Neural progenitor cell (in vitro differentiated cells): ENCODE measurements around the gene TCOF1. TPM values are rescaled to one million over a fixed set of nuclear protein-coding genes. Genes with fewer than 3 reads are reported as not detected.

Experiments used
- DNase-seq: peaks from one replicate; pipeline ENCODE4 v3.0.0-alpha.2; 2016; ENCODE audit warnings: low spot score
- H2AFZ ChIP-seq: fragments of 200-600 bp; sonication (generic); replicated peaks from 2 replicates; pipeline ENCODE4 v1.6.1; 2016; ENCODE audit warnings: antibody characterized with exemption
- H3F3A ChIP-seq: fragments of 200-600 bp; sonication (generic); 2 replicates; pipeline ENCODE4 v1.6.1; 2016; ENCODE audit warnings: antibody characterized with exemption, low read depth
- H3K27ac ChIP-seq: fragments of 200-600 bp; sonication (generic); 2 replicates; pipeline ENCODE4 v1.5.1; 2016; ENCODE audit warnings: mild to moderate bottlenecking
- H3K27me3 ChIP-seq: fragments of 200-600 bp; sonication (generic); 2 replicates; pipeline ENCODE4 v1.6.1; 2016; ENCODE audit warnings: mild to moderate bottlenecking, moderate library complexity
- H3K36me3 ChIP-seq: fragments of 200-600 bp; sonication (generic); 2 replicates; pipeline ENCODE4 v1.5.1; 2016
- H3K4me1 ChIP-seq: fragments of 200-600 bp; sonication (generic); 2 replicates; pipeline ENCODE4 v1.6.1; 2016; ENCODE audit warnings: mixed run types
- H3K4me2 ChIP-seq: fragments of 200-600 bp; sonication (generic); 2 replicates; pipeline ENCODE4 v1.6.1; 2016
- H3K4me3 ChIP-seq: fragments of 200-600 bp; sonication (generic); 2 replicates; pipeline ENCODE4 v1.5.1; 2016
- H3K79me2 ChIP-seq: fragments of 200-600 bp; sonication (generic); 2 replicates; pipeline ENCODE4 v1.6.1; 2016; ENCODE audit warnings: low read depth
- H3K9ac ChIP-seq: fragments of 200-600 bp; sonication (generic); 2 replicates; pipeline ENCODE4 v1.6.1; 2016
- H3K9me3 ChIP-seq: fragments of 200-600 bp; sonication (generic); 2 replicates; pipeline ENCODE4 v1.5.1; 2016; ENCODE audit warnings: low read depth
- H4K20me1 ChIP-seq: fragments of 200-600 bp; sonication (generic); 2 replicates; pipeline ENCODE4 v1.6.1; 2016; ENCODE audit warnings: low read depth
- H3K27ac Mint-ChIP-seq: 3 replicates; pipeline ENCODE4 v1.8.0; 2021; ENCODE audit warnings: mixed read lengths
- H3K27me3 Mint-ChIP-seq: 2 replicates; pipeline ENCODE4 v1.8.0; 2022; ENCODE audit warnings: low read depth, mild to moderate bottlenecking, inconsistent platforms, moderate library complexity, mixed read lengths; ENCODE audit not compliant: insufficient read depth
- H3K36me3 Mint-ChIP-seq: 3 replicates; pipeline ENCODE4 v1.8.0; 2021; ENCODE audit warnings: mixed read lengths
- H3K4me1 Mint-ChIP-seq: 3 replicates; pipeline ENCODE4 v1.8.0; 2021; ENCODE audit warnings: mixed read lengths
- H3K4me3 Mint-ChIP-seq: 3 replicates; pipeline ENCODE4 v1.8.0; 2021; ENCODE audit warnings: mild to moderate bottlenecking, moderate library complexity, mixed read lengths
- H3K9me3 Mint-ChIP-seq: 3 replicates; pipeline ENCODE4 v1.8.0; 2020; ENCODE audit warnings: mixed read lengths
- CTCF ChIP-seq: fragments of 200-600 bp; sonication (generic); IDR thresholded peaks from 2 replicates; pipeline ENCODE4 v1.5.1; 2017; ENCODE audit warnings: antibody characterized with exemption, mild to moderate bottlenecking
- EZH2 ChIP-seq: fragments of 200-600 bp; sonication (generic); IDR thresholded peaks from 2 replicates; pipeline ENCODE4 v1.6.1; 2017; ENCODE audit warnings: antibody characterized with exemption, mild to moderate bottlenecking, moderate library complexity
- EZH2phosphoT487 ChIP-seq: fragments of 200-600 bp; sonication (generic); IDR thresholded peaks from 2 replicates; pipeline ENCODE4 v1.6.1; 2017; ENCODE audit warnings: antibody characterized with exemption
- total RNA-seq: library from RNA; depleted of rRNA; stranded (reverse); fragments of >200 nt; gene quantifications from 2 replicates; pipeline ENCODE4 v1.2.3, GENCODE V29; 2015; ENCODE audit warnings: low replicate concordance

The TCOF1 gene
- total RNA-seq, 1 donor from 2014 or later, result 37.9 TPM

- H3K27me3 ChIP-seq, result no peaks in the 10 kb centered on the region
- Mint-ChIP-seq H3K4me1 (peaks cover 9% of the 10 kb centered on the region), H3K9me3 (no peaks in the 10 kb centered on the region), H3K27me3 (peaks cover 5% of the 10 kb centered on the region), H3K36me3 (peaks cover 26% of the 10 kb centered on the region), H3K4me3 (no peak overlapping the region), H3K27ac (no peak overlapping the region)
- TF ChIP-seq EZH2 (no peak), EZH2phosphoT487 (no peak), CTCF (no peak)
- no peaks in the 10 kb centered on the region for H3K4me1 ChIP-seq
- H3K79me2 ChIP-seq, result no peaks in the 10 kb centered on the region
- H4K20me1 ChIP-seq, result no peaks in the 10 kb centered on the region
- no peak overlapping the region for H2AFZ ChIP-seq
- no peaks in the 10 kb centered on the region for H3K36me3 ChIP-seq
- no peaks in the 10 kb centered on the region for H3K9me3 ChIP-seq
- no peak overlapping the region for H3K4me2 ChIP-seq
- H3F3A ChIP-seq, result no peaks in the 10 kb centered on the region
- DNase-seq, result no peak
- H3K4me3 ChIP-seq, result no peak overlapping the region
- no peak overlapping the region for H3K9ac ChIP-seq
- H3K27ac ChIP-seq, result peak overlapping the region; percentile 29
These were observed 43.5 kb downstream of the TCOF1 start for GRCh38 chr5:150401076-150401375.

- H3K4me2 ChIP-seq, result no peak overlapping the region
- H3K36me3 ChIP-seq, result no peaks in the 10 kb centered on the region
- H3K27me3 ChIP-seq, result no peaks in the 10 kb centered on the region
- Mint-ChIP-seq H3K4me1 (peaks cover 9% of the 10 kb centered on the region), H3K27ac (no peak overlapping the region), H3K36me3 (peaks cover 21% of the 10 kb centered on the region), H3K9me3 (no peaks in the 10 kb centered on the region), H3K4me3 (peak overlapping the region; percentile 41), H3K27me3 (peaks cover 6% of the 10 kb centered on the region)
- no peak overlapping the region for H3K4me3 ChIP-seq
- no peaks in the 10 kb centered on the region for H4K20me1 ChIP-seq
- peak overlapping the region; percentile 29 for H3K27ac ChIP-seq
- no peak overlapping the region for H2AFZ ChIP-seq
- no peaks in the 10 kb centered on the region for H3K9me3 ChIP-seq
- H3K9ac ChIP-seq, result no peak overlapping the region
- no peak for DNase-seq
- H3K4me1 ChIP-seq, result no peaks in the 10 kb centered on the region
- TF ChIP-seq CTCF (no peak), EZH2phosphoT487 (no peak), EZH2 (no peak)
- H3K79me2 ChIP-seq, result no peaks in the 10 kb centered on the region
- no peaks in the 10 kb centered on the region for H3F3A ChIP-seq
These were observed 44.1 kb downstream of the TCOF1 start for GRCh38 chr5:150401376-150402228.

GRCh38 chr5:150402229-150402773 is 44.8 kb downstream of the TCOF1 start:
- no peaks in the 10 kb centered on the region for H3F3A ChIP-seq
- no peak overlapping the region for H3K9ac ChIP-seq
- H3K4me1 ChIP-seq, result no peaks in the 10 kb centered on the region
- H2AFZ ChIP-seq, result no peak overlapping the region
- no peak for DNase-seq
- no peak overlapping the region for H3K27ac ChIP-seq
- no peaks in the 10 kb centered on the region for H3K36me3 ChIP-seq
- H4K20me1 ChIP-seq, result no peaks in the 10 kb centered on the region
- H3K27ac Mint-ChIP-seq, result no peak overlapping the region
- peaks cover 20% of the 10 kb centered on the region for H3K36me3 Mint-ChIP-seq
- H3K4me3 ChIP-seq, result no peak overlapping the region
- no peak overlapping the region for H3K4me3 Mint-ChIP-seq
- peaks cover 9% of the 10 kb centered on the region for H3K4me1 Mint-ChIP-seq
- no peak for TF ChIP-seq EZH2
- no peak for TF ChIP-seq CTCF
- no peak for TF ChIP-seq EZH2phosphoT487
- no peaks in the 10 kb centered on the region for H3K27me3 ChIP-seq
- no peaks in the 10 kb centered on the region for H3K9me3 Mint-ChIP-seq
- peaks cover 9% of the 10 kb centered on the region for H3K27me3 Mint-ChIP-seq
- no peak overlapping the region for H3K4me2 ChIP-seq
- H3K9me3 ChIP-seq, result no peaks in the 10 kb centered on the region
- H3K79me2 ChIP-seq, result no peaks in the 10 kb centered on the region
